Activated B cell treated with CpG ODN at 0.5 μM for 24 hours (primary cell): ENCODE results near the gene GDPD4. TPM values are rescaled to one million over a fixed set of nuclear protein-coding genes. Genes with fewer than 3 reads are reported as not detected.

Experiments used
- ATAC-seq: fragments of 200-7000 bp; cut with Tn5 transposase; one replicate; pipeline ENCODE4 v1.10.0; 2021; ENCODE audit warnings: low read depth, mild to moderate bottlenecking, moderate library complexity
- CTCF ChIA-PET: fragments of 350-600 bp; sonication (Branson Sonifier 250); formaldehyde crosslinking; loops from one replicate; lab custom pipeline; 2021; ENCODE audit warnings: antibody characterized with exemption; lab: Charles Lee
- POLR2A ChIA-PET: fragments of 350-600 bp; sonication (Branson Sonifier 250); formaldehyde crosslinking; loops from one replicate; lab custom pipeline; 2021; ENCODE audit warnings: antibody characterized with exemption; lab: Charles Lee
- DNase-seq: peaks from one replicate; pipeline ENCODE4 v3.0.0; 2022
- H3K27ac Mint-ChIP-seq: one replicate; pipeline ENCODE4 v1.8.0; 2020; ENCODE audit warnings: mixed read lengths
- H3K27me3 Mint-ChIP-seq: one replicate; pipeline ENCODE4 v1.8.0; 2021; ENCODE audit warnings: mixed read lengths
- H3K36me3 Mint-ChIP-seq: one replicate; pipeline ENCODE4 v1.8.0; 2021; ENCODE audit warnings: low read depth, mixed read lengths
- H3K4me1 Mint-ChIP-seq: one replicate; pipeline ENCODE4 v1.8.0; 2021; ENCODE audit warnings: mixed read lengths
- H3K4me3 Mint-ChIP-seq: one replicate; pipeline ENCODE4 v1.8.0; 2020; ENCODE audit warnings: mild to moderate bottlenecking, mixed read lengths
- H3K9me3 Mint-ChIP-seq: one replicate; pipeline ENCODE4 v1.8.0; 2020; ENCODE audit warnings: mixed read lengths
- intact Hi-C: fragments of 100-400 bp; cut with micrococcal nuclease; formaldehyde crosslinking; loops from one replicate; pipeline ENCODE4 v1.15.1; 2024
- total RNA-seq: library from RNA; stranded (reverse); gene quantifications from 2 replicates; pipeline ENCODE4 v1.2.3, GENCODE V29; 2022
- TF ChIP-seq, protein P1 (sequence below): fragments of 200-600 bp; IDR thresholded peaks from one replicate; pipeline ENCODE4 v1.8.0; 2022; ENCODE audit warnings: antibody characterized with exemption, mild to moderate bottlenecking

The GDPD4 gene
- total RNA-seq, 1 donor from 2014 or later, result not detected

DNA sequence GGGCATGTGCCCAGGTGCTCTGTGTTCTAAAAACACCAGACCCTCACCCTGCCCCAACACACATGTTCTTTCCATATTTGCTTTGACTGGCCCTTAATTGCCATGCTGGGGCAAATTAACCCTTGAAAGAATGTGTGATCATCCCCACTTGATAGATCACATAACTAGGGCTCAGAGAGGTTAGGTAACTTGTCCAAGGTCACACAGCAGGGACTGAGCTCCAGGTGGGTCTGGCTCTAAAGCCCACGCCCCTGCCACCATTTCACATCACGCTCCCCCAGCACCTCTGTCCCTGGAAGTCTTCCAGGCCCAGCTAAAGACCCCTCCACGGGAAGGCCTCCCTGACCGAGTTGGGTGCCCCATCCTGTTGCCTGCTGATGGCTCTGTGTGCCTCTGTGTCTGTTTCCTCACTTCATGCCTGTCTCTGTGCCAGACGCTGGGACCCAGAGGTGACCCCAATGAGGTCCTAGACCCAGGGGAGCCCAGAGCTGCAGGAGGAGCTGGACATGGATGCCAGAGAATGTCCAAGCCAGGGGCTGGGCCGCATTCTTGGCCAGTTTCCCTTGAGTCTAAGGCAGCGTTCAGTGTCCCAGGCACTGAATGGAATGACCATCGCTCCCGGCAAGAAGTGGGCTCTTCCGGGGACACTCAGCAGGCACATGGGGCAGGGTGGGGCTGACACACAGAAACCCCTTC lies 93.7 kb downstream of the GDPD4 start:
- ATAC-seq, result no peak
- Mint-ChIP-seq H3K4me3 (no peak overlapping the region), H3K27ac (no peak overlapping the region), H3K9me3 (no peaks in the 10 kb centered on the region), H3K4me1 (no peaks in the 10 kb centered on the region), H3K27me3 (peaks cover 3% of the 10 kb centered on the region), H3K36me3 (no peaks in the 10 kb centered on the region)
- intact Hi-C loops, result no loop called here
- TF ChIP-seq, protein P1, sequence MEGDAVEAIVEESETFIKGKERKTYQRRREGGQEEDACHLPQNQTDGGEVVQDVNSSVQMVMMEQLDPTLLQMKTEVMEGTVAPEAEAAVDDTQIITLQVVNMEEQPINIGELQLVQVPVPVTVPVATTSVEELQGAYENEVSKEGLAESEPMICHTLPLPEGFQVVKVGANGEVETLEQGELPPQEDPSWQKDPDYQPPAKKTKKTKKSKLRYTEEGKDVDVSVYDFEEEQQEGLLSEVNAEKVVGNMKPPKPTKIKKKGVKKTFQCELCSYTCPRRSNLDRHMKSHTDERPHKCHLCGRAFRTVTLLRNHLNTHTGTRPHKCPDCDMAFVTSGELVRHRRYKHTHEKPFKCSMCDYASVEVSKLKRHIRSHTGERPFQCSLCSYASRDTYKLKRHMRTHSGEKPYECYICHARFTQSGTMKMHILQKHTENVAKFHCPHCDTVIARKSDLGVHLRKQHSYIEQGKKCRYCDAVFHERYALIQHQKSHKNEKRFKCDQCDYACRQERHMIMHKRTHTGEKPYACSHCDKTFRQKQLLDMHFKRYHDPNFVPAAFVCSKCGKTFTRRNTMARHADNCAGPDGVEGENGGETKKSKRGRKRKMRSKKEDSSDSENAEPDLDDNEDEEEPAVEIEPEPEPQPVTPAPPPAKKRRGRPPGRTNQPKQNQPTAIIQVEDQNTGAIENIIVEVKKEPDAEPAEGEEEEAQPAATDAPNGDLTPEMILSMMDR, result no peak
- ChIA-PET CTCF (no interaction called here), POLR2A (no interaction called here)
- no peak for DNase-seq

DNA sequence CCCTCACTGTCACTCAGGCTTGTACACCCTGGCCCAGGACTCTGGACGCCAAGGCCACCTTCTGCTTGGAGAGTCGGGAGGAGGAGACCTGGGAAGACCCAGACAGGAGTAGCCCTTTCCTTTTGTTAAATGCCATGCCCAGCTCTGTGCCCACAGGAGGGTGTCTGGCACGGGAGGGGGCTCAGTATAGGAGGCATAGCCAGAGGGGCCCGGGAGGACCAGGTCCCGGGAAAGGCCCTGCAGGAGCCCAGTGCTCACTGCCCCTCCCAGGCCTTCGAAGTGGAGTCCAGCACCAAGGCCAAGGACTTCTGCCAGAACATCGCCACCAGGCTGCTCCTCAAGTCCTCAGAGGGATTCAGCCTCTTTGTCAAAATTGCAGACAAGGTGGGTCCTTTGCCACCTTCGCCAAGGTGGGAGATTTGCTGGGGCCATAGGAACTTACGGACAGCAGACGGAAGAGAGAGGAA lies 94.4 kb downstream of the GDPD4 start:
- no peak overlapping the region for H3K27ac Mint-ChIP-seq
- ChIA-PET CTCF (no interaction called here), POLR2A (no interaction called here)
- TF ChIP-seq, protein P1, result no peak
- H3K36me3 Mint-ChIP-seq, result no peaks in the 10 kb centered on the region
- no peak for ATAC-seq
- no peaks in the 10 kb centered on the region for H3K9me3 Mint-ChIP-seq
- peak; percentile 10 for DNase-seq
- H3K4me1 Mint-ChIP-seq, result no peaks in the 10 kb centered on the region
- peaks cover 3% of the 10 kb centered on the region for H3K27me3 Mint-ChIP-seq
- no peak overlapping the region for H3K4me3 Mint-ChIP-seq
- intact Hi-C loops, result no loop called here

DNA sequence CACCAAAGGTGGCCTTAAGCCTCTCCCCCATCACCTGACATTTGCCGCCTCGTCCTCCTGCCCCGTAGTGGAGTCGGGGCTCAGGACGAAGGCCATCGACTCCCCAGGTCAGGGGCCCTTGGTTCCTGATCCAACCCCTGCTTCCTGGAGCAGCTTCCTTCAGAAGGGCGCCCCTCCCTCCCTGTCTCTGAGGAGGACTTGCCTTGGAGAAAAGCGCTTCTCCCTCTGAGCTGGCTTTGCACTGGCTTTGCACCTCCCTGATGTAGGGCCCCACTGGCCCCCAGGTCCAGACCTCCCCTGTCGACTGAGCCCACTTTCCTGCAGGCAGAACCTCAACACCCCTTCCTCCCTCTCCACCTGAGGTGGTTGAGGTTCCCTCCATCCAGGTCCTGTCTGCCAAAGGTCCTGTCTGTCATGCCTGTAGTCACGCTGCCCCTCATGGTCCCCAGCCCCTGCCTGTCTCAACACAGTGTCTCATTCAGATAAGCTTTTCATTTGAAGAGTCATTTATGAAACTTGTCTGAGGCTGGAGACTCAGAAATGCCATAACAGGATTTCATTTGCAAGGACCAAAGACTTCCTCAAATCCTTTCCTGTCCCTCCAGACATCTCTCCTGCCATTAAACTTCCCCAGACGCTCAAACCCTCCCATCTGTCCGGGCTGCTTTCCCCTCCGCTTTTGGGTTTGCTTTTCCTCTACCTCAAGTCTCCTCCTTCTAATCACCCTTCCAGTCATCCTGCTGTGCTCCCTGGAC lies 95.0 kb downstream of the GDPD4 start:
- POLR2A ChIA-PET, result no interaction called here
- DNase-seq, result peak; percentile 10
- no peak overlapping the region for H3K27ac Mint-ChIP-seq
- CTCF ChIA-PET, result no interaction called here
- intact Hi-C loops, result no loop called here
- H3K9me3 Mint-ChIP-seq, result no peaks in the 10 kb centered on the region
- no peaks in the 10 kb centered on the region for H3K4me1 Mint-ChIP-seq
- no peak overlapping the region for H3K4me3 Mint-ChIP-seq
- H3K27me3 Mint-ChIP-seq, result peaks cover 3% of the 10 kb centered on the region
- no peaks in the 10 kb centered on the region for H3K36me3 Mint-ChIP-seq
- ATAC-seq, result no peak
- TF ChIP-seq, protein P1, result no peak

DNA sequence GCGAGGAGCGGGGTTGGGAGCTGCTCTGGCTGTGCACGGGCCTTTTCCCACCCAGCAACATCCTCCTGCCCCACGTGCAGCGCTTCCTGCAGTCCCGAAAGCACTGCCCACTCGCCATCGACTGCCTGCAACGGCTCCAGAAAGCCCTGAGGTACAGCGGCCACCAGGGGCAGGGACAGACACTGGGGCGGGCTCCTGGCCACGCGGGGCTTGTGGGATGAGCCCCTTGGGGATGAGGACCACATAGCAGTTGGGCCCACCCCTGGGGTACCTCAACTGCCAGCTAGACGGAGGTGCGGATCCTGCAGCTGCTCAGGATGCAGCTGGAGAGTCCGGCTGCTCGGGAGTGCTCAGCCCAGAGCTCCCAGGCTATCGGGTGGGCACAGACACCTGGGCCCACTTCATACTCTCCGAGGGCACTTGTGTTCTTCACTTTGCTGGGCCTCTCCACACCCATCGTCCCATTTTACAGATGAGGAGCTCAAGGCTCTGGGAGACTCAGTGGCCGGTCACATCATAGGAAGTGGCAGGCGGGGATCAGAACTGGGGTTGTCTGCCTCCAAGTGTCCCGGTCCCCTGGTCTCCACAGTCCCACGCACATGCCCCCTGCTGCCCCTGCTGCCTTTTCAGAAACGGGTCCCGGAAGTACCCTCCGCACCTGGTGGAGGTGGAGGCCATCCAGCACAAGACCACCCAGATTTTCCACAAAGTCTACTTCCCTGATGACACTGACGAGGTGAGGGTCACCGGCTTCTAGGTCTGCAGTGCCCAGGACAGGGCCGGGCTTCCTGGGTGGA lies 95.8 kb downstream of the GDPD4 start:
- TF ChIP-seq, protein P1, result no peak
- Mint-ChIP-seq H3K27ac (no peak overlapping the region), H3K27me3 (peaks cover 3% of the 10 kb centered on the region), H3K4me3 (no peak overlapping the region), H3K36me3 (no peaks in the 10 kb centered on the region), H3K9me3 (no peaks in the 10 kb centered on the region), H3K4me1 (no peaks in the 10 kb centered on the region)
- CTCF ChIA-PET, result no interaction called here
- intact Hi-C loops, result no loop called here
- DNase-seq, result peak; percentile 10
- no peak for ATAC-seq
- POLR2A ChIA-PET, result no interaction called here
